ENCODE measurements around the gene ANKRD63.
A peak's percentile ranks its signal among the peaks of the same experiment; 100 is the strongest.

The ANKRD63 gene

GRCh38 chr15:40243126-40243810, 39.6 kb downstream of the ANKRD63 start:
- DNase-seq (ENCODE audit: low spot score): no peak

- no peak for DNase-seq (ENCODE audit: low spot score)
Observed at GRCh38 chr15:40242601-40243000, 40.3 kb downstream of the ANKRD63 start.

GRCh38 chr15:40242213-40242599, 40.7 kb downstream of the ANKRD63 start:
- no peak for DNase-seq (ENCODE audit: low spot score)

GRCh38 chr15:40241269-40242212, 41.3 kb downstream of the ANKRD63 start:
- no peak for DNase-seq (ENCODE audit: low spot score)

GRCh38 chr15:40240619-40241221, 42.1 kb downstream of the ANKRD63 start:
- no peak for DNase-seq (ENCODE audit: low spot score)

GRCh38 chr15:40239693-40240618, 42.9 kb downstream of the ANKRD63 start:
- peak; percentile 38 for DNase-seq (ENCODE audit: low spot score)

- no peak for DNase-seq (ENCODE audit: low spot score)
Observed at GRCh38 chr15:40239404-40239692, 43.5 kb downstream of the ANKRD63 start.

GRCh38 chr15:40238532-40239403, 44.1 kb downstream of the ANKRD63 start, which contains the start of gene PAK6:
Gene PAK6, plus strand, starts transcription at chr15:40239063. Its CDS starts 25,723 bp downstream, at chr15:40264786.
- peak; percentile 49 for DNase-seq (ENCODE audit: low spot score)

GRCh38 chr15:40235201-40235885, 47.5 kb downstream of the ANKRD63 start:
- no peak for DNase-seq (ENCODE audit: low spot score)

- no peak for DNase-seq (ENCODE audit: low spot score)
Observed at GRCh38 chr15:40234783-40235182, 48.1 kb downstream of the ANKRD63 start.

- no peak for DNase-seq (ENCODE audit: low spot score)
Observed at GRCh38 chr15:40233727-40234577, 48.9 kb downstream of the ANKRD63 start.

- peak; percentile 33 for DNase-seq (ENCODE audit: low spot score)
Observed at GRCh38 chr15:40232625-40233070, 50.2 kb downstream of the ANKRD63 start.
